T-helper 1 cell treated with Interleukin-12 subunit alpha and Interleukin-12 subunit beta and Interleukin-4 antibody, amounts not matched to agents 30 ng/mL and 1 ng/mL, for 36 hours (primary cell): ENCODE data around the gene OBP2A. TPM values are rescaled to one million over a fixed set of nuclear protein-coding genes. Genes with fewer than 3 reads are reported as not detected.

Experiments used
- intact Hi-C: fragments of 100-400 bp; cut with micrococcal nuclease; formaldehyde crosslinking; loops from one replicate; pipeline ENCODE4 v1.15.1; 2024
- total RNA-seq: library from RNA; stranded (reverse); gene quantifications from 2 replicates; pipeline ENCODE4 v1.2.3, GENCODE V29; 2022

OBP2A gene
- total RNA-seq, 1 donor from 2014 or later: not detected

DNA sequence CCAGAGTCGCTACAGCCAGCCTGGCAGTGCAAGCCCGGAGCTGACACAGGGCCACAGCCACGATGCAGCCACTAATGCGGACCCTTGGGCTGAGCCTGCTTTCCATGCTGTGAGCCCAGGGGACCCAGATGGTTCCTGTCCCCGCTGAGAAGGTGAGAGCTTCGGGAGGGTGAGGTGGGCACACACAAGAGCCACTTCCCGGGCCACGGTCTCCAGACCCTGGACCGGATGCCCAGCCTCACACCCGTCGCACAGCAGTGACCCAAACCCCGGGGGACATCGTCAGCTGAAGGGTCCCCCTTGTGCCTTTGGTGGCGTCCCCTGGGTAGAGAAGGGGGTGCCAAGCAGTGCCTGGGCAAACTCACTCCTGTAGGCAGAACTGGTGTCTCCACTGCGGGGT is 29.0 kb downstream of the OBP2A start:
- intact Hi-C loops: no loop called here

DNA sequence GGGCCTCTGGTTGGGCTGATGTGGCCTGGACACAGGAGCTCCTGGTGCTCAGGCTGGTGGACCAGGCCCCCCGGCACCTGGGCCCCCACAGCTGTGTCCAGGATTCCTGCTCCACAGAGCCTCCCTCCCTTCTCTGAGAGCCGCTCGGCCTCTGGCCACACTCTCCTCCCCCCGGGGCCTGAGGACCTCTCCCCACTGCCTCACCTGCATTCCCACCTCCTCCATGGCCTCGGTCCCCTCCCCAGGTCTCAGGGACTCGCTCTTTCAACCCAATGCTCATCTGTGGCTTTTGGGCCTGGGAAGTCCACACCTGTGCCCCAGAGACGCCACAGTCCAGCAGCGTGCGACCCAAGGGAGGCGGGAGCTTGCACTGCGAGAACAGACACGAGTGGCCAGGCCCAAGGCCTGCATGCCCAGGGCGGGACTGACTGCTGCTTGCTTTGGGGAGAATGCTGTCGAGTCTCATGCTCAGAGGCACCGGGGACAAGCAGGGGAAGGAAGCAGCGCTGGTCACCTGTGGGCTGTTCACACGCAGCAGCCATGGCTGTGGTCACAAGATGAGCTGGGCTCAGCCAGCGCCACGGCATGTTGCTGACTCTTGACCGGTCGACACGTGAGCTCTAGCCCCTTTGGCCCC is 30.2 kb downstream of the OBP2A start:
- intact Hi-C loops: no loop called here

DNA sequence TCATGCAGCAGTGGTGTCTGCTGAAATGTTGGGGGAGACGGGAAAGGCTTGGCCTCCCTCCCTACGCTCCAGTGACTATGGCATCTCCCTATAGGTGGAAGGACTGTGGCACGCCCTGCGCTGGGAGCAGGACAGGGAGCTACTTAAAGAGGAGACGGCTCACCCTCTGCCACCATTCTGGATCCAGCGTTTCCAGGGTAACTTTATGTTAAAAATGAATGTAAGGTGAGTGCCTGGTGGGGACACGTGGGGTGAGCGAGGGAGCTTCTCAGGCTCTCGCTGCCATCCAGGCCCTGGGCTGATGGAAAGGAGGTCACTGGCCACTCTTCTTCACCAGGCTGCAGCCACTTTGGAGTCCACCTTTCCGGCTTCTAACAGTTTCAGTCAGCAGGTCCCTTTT is 31.3 kb downstream of the OBP2A start:
- intact Hi-C loops: no loop called here

DNA sequence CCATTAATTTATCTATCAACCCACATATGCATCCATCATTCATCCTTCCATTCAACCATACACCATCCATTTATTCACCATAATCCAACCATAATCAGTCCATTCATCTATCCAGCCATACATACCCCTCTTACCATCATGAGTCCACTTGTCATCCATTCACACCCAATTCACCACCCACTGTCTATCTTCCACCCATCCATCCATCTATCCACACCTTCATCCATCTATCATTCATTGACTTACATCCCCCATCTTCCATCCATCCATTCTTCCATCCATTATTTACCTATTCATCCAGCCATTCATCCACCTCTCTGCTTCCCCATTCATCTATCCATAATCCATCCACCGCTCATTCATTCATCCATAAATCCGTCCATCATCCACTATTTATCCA is 33.4 kb downstream of the OBP2A start:
- intact Hi-C loops: no loop called here

DNA sequence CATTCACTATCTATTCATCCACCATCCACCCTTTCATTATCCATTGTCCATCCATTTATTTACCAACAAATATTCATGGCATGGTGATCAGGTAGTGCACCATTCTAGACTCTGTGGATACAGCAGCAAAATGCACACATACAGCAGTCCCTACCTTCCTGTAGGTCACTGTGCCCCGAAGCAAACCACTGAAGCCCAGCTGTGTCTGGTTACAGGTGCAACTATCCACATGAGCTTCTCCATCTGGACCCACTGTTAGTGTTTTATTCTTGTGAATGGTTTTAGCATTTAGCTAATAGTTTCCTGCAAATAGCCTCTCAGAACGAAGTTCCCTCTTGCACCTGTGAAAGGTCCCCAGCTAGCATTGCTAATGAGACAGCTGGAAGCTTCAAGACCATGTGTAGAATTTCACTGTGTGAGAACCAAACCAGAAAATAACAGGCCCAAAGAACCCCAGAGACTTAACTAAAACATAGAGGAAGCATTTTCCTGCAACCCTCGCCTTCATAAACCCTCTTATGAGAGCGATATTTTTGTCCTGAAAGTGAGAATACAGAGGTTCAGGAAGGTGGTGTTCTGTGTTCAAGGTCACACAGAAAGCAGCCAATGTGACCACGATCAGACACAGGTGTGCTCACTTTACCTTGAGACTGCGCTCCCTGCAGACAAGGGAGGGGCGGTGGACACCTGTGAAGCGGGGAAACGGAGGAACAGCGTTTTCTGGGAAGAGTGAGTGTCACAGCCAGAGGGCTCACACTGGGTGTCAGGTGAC is 34.1 kb downstream of the OBP2A start:
- intact Hi-C loops: no loop called here

DNA sequence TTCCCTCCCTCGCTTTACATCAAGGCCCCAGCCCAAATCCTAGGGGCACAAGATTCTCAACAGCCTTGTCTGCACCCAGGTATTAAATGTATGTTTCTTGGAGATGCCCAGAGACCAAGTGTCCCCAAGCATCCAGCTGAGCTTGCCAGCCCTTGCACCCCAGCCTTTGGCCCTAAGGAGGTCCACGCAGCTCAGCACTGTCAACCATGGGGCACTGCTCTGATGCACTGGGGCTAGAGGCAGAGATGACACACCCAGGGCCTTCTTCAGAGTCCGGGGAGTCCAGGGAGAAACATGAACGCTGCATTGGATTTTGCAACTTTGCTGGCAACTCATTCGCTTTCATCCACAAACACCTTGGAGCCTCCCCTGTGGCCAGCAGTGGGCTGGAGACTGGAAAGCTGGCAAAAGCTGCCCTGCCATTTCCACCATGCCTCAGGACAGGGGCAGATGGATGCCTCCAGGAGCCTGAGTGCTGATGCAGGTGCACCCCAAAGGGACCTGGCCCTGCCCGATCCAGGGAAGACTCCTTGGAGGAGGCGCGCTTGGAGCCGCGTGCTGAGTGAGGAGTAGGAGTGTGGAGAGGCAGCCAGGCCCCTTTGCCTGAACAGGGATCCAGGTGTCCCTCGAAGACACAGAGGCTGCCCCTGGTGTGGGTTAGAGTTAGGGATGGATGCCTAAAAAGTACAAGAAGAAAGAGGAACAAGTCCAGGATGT is 34.9 kb downstream of the OBP2A start:
- intact Hi-C loops: no loop called here

DNA sequence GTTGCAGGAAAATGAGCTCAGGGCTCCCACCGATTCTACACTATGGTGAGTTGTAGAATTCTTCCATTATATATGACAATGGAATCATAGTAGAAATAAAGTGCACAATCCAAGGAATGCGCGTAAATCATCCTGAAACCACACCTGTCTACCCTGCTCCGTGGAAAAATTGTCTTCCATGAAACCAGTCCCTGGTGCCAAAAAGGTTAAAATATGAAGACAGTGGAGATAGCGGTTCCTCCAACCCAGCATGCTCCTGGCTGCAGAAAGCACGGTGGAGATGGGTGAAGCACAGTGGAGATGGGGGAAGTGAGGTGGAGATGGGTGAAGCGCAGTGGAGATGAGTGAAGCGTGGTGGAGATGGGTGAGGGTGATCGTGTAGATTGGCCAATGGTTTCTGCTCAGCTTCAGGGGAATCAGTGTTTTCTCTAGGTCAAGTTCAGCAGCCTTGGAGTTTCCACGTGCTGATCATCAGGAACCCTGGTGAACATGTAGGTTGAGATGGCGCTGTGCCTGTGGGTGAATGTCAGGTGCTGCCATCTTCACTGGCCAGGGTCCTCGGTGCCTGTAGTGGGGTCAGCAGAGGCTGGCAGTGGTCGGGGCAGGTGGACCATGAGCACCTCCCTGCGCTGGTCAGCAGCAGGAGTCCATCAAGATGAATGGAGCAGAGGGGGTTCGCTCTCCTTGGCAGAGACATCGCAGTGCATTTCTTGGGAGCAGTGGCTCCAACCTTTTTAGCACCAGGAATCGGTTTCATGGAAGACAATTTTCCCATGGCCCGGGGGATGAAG is 35.9 kb downstream of the OBP2A start:
- intact Hi-C loops: no loop called here

DNA sequence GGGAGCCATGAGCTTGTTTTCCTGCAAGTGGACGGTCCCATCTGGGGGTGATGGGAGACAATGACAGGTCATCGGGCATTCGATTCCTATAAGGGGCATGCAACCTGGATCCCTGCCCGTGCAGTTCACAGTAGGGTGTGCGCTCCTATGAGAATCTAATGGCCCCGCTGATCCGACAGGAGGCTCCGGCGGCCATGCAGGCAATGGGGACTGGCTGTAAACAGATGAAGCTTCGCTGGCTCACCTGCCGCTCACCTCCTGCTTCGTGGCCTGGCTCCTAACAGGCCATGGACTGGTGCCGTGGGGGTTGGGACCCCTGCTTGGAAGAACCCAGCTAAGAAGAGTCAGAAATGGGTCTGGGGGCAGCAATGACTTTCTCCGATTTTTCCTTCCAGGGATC is 36.6 kb downstream of the OBP2A start:
- intact Hi-C loops: no loop called here

DNA sequence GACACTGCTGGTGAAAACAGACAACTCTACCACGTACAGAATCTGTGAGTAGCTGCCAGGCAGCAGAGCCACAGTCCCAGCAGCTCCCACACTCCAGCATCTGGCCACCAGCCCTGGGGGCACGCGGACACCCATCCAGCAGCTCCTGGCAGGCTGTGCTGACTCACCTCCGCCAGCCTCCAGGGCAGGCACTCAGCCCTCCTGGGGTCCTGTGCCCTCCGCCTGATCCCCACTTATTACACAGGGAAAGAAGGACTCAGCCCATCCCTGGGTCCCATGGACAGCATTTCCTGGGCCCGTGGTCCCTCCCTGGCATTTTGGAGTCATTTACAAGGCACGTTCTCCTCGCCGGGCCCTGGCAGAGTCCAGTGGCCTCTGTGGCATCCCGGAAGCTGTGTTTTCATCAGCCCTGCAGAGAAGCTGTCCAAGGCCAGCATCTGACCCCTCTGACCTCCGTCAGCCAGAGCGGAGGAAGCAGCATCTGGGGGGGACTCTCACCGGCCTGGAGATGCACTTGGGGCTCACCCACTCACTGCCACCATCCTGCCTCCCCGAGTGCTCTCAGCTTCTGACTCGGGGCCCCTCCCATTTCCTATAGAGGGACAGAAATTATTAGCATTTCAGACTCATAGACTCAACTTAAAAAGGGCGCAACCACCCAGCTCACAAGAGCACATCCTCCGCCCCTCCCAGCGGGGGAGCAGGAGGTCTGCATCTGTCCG is 37.2 kb downstream of the OBP2A start:
- intact Hi-C loops: no loop called here

DNA sequence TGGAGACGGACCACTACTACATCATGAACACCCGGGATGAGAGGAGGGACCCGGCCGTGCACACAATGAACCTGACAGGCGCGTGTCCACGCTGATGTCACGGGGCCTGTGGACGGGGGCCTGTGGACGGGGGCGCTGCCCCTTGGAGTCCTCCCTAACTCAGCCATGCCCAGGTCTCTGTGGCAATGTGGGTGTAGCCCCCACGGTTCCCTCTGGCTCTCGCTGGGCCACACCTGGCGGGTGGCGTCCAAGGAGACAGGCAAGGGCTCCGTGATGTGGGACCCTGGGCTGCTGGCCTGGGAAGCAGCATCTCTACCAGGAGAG is 37.7 kb downstream of the OBP2A start:
- intact Hi-C loops: no loop called here

DNA sequence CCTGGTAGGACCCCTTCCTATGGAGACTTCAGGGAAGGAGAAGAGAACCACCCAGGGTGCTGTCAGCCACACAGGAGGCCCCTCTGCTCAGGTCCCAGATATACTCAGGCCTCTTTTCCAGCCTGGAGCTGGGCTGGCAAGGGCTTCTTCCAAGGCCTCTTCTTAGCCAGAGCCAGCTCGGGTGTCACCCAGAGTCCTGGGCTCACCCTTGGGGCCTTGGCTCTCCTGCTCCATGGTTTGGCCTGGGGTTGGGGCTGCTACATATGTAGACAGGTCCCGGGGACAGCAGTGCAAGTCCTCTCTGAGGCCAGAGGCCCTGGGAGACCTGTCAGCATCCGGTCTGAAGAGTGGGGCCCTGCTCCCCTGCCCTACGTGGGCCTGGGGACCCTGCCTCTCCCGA is 38.4 kb downstream of the OBP2A start:
- intact Hi-C loops: no loop called here

DNA sequence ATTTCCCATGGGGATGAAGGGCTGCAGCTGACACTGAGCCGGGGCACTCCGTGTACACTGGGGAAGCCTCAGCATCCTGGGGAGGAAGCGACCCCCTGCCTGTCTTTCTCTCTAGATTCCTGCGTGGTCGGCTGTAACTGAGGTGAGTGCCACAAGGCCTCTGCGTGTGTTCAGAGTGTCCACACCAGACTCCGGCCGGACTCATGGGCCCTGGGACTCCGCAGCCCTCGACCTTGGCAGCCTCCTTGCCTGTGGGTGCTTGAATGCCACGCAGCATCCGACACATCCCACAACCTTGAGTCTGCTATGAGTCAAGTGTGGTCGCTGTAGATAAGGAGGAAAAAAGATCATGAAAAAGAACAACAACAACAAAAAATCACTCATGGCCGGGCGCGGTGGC is 39.0 kb downstream of the OBP2A start:
- intact Hi-C loops: no loop called here

DNA sequence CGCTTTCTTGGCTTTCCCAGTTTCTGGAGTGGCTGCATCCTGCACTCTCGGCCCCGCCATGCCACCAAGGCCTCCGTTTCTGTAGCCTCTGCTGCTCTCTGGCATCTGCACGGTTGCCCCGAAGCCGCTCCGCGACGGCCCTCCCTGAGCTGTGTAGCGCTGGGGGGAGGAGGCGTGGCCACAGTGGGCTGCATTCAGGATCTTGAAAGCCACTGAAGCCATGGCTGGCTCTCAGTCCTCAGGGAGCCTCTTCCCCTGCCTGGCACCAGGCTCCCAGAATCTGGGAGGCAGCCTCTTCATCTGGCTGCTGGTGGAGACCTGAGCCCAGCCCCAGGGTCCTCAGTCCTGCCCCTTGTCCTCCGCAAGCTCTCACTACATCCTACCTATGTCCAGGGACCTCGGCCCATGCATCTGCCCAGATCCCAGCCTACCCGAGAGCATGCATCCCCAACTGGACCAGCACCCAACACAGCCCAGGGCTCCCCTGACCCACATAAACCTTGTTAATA is 40.7 kb downstream of the OBP2A start:
- intact Hi-C loops: no loop called here

DNA sequence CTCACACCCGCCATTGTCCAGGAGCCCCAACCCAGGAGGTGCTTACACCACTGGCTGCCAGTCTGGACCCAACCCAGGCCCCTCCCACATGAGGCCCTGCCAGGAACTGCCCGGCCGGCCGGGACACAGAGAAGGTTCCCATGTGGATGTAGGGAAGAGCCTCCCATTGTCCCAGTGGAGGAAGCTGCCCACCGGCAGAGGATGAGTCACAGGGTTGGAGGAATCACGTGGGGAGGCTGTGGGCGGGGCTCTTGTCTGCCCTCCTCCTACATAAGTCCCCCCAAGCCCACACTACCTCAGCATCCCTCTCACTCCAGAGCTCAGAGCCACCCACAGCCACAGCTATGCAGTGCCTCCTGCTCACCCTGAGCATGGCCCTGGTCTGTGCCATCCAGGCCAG is 41.7 kb downstream of the OBP2A start:
- intact Hi-C loops: no loop called here

DNA sequence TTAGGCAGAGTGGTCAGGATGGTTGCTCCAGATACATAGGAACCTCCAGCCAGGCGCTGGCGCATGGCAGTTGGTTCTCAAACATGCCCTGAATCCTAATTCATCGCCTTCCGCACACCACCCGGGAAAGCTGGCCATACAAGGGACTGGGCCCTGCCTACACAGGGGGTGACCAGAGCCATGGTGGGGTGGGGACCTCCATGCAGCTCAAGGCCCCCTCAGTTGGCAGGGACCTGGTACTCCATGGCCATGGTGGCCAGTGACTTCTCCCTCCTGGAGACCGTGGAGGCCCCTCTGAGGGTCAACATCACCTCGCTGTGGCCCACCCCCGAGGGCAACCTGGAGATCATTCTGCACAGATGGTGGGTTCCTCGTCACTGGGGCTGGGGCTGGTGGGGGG is 42.4 kb downstream of the OBP2A start:
- intact Hi-C loops: no loop called here

DNA sequence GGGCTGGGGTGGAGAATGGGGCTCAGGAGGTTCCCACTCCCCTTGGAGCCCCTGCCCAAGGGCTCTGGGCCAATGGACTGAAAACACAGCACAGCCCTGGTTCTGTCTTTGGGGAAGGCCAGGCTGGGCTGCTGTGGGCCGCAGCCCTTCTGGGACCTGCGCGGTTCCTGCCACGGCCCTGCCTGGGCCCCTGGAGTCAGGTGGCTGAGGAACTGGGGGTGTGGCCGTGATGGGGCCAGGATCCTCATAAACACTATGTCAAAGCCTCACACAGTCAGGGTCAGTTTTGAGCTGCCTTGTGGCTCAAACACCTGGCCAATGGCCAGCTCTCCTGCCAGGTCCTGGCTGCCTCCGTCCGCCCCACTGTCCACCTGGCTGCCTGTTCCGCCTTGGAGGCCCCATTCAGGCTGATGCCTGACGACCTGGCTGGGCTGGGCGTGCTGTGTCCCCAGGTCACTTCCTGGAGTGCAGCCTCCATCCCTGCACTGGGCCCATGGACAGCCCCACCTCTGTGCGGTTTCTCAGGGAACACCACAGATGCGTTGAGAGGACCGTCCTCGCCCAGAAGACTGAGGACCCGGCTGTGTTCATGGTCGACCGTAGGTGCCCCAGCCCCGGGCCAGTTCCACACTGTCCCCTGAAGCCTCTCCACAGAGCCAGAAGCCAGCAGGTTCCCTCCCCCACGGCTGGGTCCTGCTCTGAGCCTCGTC is 43.1 kb downstream of the OBP2A start:
- intact Hi-C loops: no loop called here

DNA sequence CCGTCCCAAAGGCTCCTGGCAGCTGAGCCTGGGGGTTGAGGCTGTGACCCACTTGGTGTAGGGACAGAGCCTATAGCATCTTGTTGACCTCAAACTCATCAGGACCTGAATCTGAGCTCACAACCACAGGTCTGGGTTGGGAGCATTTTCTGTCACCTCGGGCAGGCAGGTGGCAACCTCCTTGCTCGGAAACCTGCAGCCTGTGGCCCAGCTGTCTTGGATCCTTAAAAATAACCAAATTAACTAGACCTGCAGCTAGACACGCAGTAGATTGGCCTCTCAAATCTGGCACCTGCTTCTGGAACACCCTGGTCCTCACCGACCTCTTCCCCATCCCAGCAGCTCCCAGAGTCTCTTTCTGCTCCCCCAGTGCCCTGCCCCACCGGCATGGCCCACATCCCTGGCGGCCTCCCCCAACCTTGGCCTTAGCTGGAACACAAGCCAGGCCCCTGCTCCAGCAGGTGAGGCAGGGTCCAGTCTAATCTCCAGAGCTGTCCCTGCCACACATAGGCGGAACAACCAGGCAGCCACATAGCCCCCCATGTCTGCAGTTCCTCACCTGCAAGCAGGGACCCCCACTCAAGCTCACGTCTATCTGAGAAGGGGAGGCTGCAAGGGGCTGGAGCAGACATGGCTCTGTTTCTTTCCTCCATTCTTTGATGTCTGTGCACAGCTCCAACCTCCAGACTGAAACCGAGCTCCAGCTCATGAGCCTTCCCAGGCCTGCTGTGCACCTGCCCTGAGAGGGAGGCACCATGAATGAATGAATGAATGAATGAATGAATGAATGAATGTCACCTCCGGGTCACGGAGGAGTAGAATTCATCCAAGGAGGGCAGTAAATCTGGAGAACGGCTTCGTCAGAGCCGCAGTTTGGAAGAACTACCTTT is 43.9 kb downstream of the OBP2A start:
- intact Hi-C loops: no loop called here

DNA sequence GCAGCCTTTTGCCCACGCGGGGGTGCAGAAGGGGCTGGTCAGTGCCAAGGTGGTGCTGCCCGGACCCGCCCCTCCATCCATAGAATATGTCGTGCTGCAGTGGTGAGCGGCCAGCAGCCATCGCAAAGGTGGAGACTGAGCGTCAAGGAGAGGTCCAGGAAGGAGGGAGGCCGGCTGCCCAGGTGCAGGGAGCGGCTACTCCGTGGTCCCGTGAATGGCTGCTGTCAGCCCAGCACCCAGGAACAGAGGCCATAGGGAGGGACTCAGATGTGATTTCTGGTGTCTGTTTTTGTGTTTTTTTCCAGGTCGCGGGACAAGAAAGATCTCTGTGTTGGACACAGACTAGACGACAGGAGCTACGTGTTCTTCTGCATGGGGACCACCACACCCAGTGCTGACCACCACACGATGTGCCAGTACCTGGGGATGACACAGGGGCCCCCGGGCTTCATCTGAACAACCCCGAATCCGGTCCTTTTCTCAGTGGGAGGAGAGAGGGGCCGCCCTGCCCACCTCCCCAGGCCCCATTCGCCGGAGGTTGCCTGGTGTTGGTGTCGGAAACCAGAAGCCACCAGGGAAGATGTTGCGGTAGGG is 44.7 kb downstream of the OBP2A start:
- intact Hi-C loops: no loop called here
